ENCODE measurements around the gene P3H2. TPM values are rescaled to one million over a fixed set of nuclear protein-coding genes. Genes with fewer than 3 reads are reported as not detected.

P3H2 gene
- total RNA-seq, 1 donor from 2014 or later: 21.9 TPM

- no peak overlapping the region for H3K4me3 Mint-ChIP-seq (ENCODE audit: unreplicated experiment)
Measured at GRCh38 chr3:190024912-190025311, 95.8 kb downstream of the P3H2 start.

DNA sequence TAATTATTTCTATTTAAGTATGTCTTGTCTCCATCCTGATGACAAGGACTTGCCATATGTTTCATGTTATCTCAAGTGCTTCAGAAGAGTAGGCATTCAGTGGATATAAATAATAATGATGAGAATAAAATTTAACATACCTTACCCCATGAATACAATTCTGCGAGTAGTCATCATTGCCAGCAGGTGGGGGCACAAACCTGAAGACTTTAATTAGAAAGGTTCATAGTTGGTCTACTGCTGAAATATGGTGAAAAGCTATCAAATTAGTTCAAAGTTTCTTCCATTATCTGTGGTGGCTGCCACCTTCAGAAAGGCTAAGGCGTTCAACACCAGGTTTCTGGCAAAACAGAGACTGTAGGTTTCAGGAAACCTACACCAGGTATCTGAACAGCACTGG is 100.9 kb downstream of the P3H2 start:
- Mint-ChIP-seq H3K9me3 (ENCODE audit: low read depth) (no peaks in the 10 kb centered on the region), H3K27me3 (ENCODE audit: low read depth) (no peaks in the 10 kb centered on the region), H3K36me3 (ENCODE audit: low read depth) (no peaks in the 10 kb centered on the region), H3K4me3 (ENCODE audit: unreplicated experiment) (no peak overlapping the region), H3K27ac (ENCODE audit: unreplicated experiment) (no peak overlapping the region), H3K4me1 (ENCODE audit: low read depth) (peaks cover 52% of the 10 kb centered on the region)
- no peak for DNase-seq (ENCODE audit: low spot score)
- TF ChIP-seq, protein P1, sequence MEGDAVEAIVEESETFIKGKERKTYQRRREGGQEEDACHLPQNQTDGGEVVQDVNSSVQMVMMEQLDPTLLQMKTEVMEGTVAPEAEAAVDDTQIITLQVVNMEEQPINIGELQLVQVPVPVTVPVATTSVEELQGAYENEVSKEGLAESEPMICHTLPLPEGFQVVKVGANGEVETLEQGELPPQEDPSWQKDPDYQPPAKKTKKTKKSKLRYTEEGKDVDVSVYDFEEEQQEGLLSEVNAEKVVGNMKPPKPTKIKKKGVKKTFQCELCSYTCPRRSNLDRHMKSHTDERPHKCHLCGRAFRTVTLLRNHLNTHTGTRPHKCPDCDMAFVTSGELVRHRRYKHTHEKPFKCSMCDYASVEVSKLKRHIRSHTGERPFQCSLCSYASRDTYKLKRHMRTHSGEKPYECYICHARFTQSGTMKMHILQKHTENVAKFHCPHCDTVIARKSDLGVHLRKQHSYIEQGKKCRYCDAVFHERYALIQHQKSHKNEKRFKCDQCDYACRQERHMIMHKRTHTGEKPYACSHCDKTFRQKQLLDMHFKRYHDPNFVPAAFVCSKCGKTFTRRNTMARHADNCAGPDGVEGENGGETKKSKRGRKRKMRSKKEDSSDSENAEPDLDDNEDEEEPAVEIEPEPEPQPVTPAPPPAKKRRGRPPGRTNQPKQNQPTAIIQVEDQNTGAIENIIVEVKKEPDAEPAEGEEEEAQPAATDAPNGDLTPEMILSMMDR (IDR thresholded peaks at IDR 0.05): peak; percentile 28

More at GRCh38 chr3:190024912-190025311, 95.8 kb downstream of the P3H2 start:
- H3K27ac Mint-ChIP-seq (ENCODE audit: unreplicated experiment): peak overlapping the region; percentile 76
- TF ChIP-seq, protein P1 (IDR thresholded peaks at IDR 0.05): no peak
- H3K36me3 Mint-ChIP-seq (ENCODE audit: low read depth): no peaks in the 10 kb centered on the region
- H3K9me3 Mint-ChIP-seq (ENCODE audit: low read depth): no peaks in the 10 kb centered on the region
- peaks cover 46% of the 10 kb centered on the region for H3K4me1 Mint-ChIP-seq (ENCODE audit: low read depth)
- DNase-seq (ENCODE audit: low spot score): no peak
- H3K27me3 Mint-ChIP-seq (ENCODE audit: low read depth): no peaks in the 10 kb centered on the region

DNA sequence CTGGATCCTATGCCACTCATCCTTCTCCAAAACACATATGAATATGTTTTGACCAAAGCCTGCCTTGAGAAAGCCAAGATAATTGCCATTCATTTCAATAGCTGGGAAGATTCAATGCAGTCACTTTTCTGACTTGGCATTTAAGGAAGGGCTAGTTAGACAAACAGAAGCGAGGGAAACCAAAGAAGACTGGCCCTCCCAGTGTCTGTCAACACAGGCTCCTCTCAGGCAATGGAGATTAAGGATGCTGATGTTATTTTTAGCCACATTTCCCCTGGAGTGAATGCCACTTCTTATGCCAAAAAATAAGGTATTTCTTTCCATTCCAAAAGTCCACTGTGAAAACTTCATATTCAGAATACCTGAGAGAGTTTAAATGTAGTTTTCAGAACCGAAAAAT is 101.7 kb downstream of the P3H2 start:
- peaks cover 55% of the 10 kb centered on the region for H3K4me1 Mint-ChIP-seq (ENCODE audit: low read depth)
- no peaks in the 10 kb centered on the region for H3K27me3 Mint-ChIP-seq (ENCODE audit: low read depth)
- peak overlapping the region; percentile 38 for H3K27ac Mint-ChIP-seq (ENCODE audit: unreplicated experiment)

DNA sequence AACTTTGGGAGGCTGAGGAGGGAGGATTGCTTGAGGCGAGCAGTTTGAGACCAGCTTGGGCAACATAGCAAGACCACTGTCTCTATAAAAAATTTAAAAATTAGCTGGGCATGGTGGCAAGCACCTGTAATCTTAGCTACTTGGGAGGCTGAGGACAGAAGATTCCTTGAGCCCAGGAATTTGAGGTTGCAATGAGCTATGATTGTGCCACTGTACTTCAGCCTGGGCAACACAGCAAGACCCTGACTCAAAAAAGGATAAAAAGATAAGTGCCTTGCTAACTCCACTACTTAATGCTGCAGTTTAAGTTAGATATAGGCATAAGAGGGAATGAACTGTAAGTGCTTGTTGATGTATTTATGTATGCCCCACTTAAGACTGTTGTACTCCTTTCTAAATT is 102.2 kb downstream of the P3H2 start:
- H3K4me3 Mint-ChIP-seq (ENCODE audit: unreplicated experiment): no peak overlapping the region
- H3K27ac Mint-ChIP-seq (ENCODE audit: unreplicated experiment): peak overlapping the region; percentile 38
- no peak for DNase-seq (ENCODE audit: low spot score)
- peaks cover 61% of the 10 kb centered on the region for H3K4me1 Mint-ChIP-seq (ENCODE audit: low read depth)
- TF ChIP-seq, protein P1 (IDR thresholded peaks at IDR 0.05): no peak
- H3K27me3 Mint-ChIP-seq (ENCODE audit: low read depth): no peaks in the 10 kb centered on the region
- no peaks in the 10 kb centered on the region for H3K9me3 Mint-ChIP-seq (ENCODE audit: low read depth)
- no peaks in the 10 kb centered on the region for H3K36me3 Mint-ChIP-seq (ENCODE audit: low read depth)

More for the DNA sequence above, 101.7 kb downstream of the P3H2 start:
- no peak overlapping the region for H3K4me3 Mint-ChIP-seq (ENCODE audit: unreplicated experiment)
- H3K9me3 Mint-ChIP-seq (ENCODE audit: low read depth): no peaks in the 10 kb centered on the region
- TF ChIP-seq, protein P1 (IDR thresholded peaks at IDR 0.05): no peak
- no peak for DNase-seq (ENCODE audit: low spot score)
- no peaks in the 10 kb centered on the region for H3K36me3 Mint-ChIP-seq (ENCODE audit: low read depth)

GRCh38 chr3:190017521-190018288 is 103.0 kb downstream of the P3H2 start:
- Mint-ChIP-seq H3K27me3 (ENCODE audit: low read depth) (no peaks in the 10 kb centered on the region), H3K9me3 (ENCODE audit: low read depth) (no peaks in the 10 kb centered on the region), H3K36me3 (ENCODE audit: low read depth) (no peaks in the 10 kb centered on the region), H3K4me3 (ENCODE audit: unreplicated experiment) (no peak overlapping the region), H3K4me1 (ENCODE audit: low read depth) (peaks cover 64% of the 10 kb centered on the region), H3K27ac (ENCODE audit: unreplicated experiment) (peak overlapping the region; percentile 63)
- TF ChIP-seq, protein P1 (IDR thresholded peaks at IDR 0.05): peak; percentile 83
- DNase-seq (ENCODE audit: low spot score): no peak

Data from chondrocyte (in vitro differentiated cells).